ENCODE results near the gene PANX3.
"Not testable (repeated sequence)": the region's sequence is repeated elsewhere in the genome, so short reads cannot be mapped to it uniquely, and the experiment has no call there.

The PANX3 gene

DNA sequence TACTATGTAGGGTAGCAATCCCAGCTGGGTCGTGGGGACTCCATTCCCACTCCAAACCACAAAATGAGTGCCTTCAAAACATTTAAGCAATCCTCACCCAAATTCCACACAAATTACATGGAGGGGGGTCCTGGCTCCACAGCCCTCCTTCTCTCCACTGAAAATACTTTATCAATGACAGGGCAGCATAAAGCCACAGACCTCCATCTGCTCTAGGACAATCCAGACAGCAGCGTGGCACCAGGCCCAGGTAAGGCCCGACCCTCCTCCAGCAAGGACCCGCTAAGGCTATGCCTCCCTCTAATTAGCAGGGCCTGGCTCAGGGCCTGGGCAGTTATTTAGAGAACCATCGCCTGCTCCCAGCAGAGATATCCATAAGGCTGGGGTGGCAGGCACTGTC, at the start of gene PANX3:
Gene PANX3 (plus strand): TSS at position 365 of the 400 bp plus-strand sequence. CDS start 129 bp downstream, outside the sequence.
- no peak for DNase-seq (ENCODE audit: low read depth in 1 of 2, low spot score in 1 of 2)

- DNase-seq (ENCODE audit: low read depth in 1 of 2, low spot score in 1 of 2) = no peak
Observed at GRCh38 chr11:124569697-124570096, 41.5 kb upstream of the PANX3 start, which contains the start of gene OR8A1. OR8A1 (plus strand) TSS chr11:124569997; CDS start chr11:124570120, 123 bp downstream.

DNA sequence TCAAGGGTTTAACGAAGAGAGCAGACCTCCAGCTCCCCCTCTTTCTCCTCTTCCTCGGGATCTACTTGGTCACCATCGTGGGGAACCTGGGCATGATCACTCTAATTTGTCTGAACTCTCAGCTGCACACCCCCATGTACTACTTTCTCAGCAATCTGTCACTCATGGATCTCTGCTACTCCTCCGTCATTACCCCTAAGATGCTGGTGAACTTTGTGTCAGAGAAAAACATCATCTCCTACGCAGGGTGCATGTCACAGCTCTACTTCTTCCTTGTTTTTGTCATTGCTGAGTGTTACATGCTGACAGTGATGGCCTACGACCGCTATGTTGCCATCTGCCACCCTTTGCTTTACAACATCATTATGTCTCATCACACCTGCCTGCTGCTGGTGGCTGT, 41.1 kb upstream of the PANX3 start:
- no peak for DNase-seq (ENCODE audit: low read depth in 1 of 2, low spot score in 1 of 2)

- no peak for DNase-seq (ENCODE audit: low read depth in 1 of 2, low spot score in 1 of 2)
Observed at GRCh38 chr11:124577716-124578427, 33.4 kb upstream of the PANX3 start.

- DNase-seq (ENCODE audit: low read depth in 1 of 2, low spot score in 1 of 2) = no peak
Observed at GRCh38 chr11:124578761-124579160, 32.5 kb upstream of the PANX3 start.

DNA sequence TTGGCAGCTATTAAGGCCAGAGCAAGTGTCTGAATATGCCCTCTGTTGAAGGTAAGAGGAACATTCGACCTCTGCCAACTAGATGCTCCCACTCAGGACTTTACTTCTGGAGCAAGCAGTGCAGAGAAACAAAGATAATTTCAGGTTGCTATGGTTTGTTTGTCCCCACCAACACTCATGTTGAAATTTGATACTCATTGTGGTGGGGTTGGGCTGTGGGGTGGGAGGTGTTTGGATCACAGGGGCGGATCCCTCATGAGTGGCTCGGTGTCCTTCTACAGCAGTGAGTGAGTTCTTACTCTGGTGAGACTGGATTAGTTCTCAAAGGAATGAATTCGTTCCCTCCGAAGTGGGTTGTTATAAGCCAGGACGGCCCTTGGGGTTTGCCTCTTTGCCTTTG, 29.4 kb upstream of the PANX3 start:
- no peak for DNase-seq (ENCODE audit: low read depth in 1 of 2, low spot score in 1 of 2)

DNA sequence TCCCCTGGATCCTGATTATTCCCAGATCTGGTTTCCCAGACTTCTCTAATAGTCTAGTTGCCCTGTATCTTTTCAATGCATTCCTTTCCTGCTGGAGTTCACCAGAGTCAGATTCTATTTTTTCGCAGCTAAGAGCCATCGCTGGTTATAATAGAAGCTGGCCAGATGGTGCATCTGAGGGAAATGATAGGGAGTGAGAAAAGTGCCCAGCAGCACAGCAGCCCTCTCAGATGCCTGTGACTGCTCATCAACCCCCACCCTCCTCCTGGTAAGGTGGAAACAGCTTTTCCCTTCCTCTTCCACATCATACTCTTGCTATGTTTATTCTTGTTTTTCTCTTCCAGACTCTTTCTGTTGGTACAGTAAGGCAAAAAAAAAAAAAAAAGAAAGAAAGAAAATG, 28.7 kb upstream of the PANX3 start:
- DNase-seq (ENCODE audit: low read depth in 1 of 2, low spot score in 1 of 2) = no peak

DNA sequence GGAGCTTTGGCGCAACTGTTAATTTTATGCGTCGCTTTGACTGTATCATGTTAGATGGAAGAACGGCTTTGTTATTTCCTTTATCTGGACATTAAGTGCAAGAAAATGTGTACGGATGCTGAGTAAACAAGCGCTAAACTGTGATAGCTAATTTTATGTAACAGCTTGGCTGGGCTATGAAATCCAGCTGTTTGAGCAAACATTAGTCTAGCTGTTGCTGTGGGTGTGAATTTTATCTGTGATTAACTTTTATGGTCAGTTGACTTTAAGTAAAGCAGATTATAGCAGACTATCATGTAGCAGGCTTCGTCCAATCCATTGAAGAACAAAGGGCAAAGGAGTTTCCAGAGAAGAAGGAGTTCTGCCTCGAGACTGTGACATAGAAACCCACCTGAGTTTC, 27.4 kb upstream of the PANX3 start:
- DNase-seq (ENCODE audit: low read depth in 1 of 2, low spot score in 1 of 2) = no peak

DNA sequence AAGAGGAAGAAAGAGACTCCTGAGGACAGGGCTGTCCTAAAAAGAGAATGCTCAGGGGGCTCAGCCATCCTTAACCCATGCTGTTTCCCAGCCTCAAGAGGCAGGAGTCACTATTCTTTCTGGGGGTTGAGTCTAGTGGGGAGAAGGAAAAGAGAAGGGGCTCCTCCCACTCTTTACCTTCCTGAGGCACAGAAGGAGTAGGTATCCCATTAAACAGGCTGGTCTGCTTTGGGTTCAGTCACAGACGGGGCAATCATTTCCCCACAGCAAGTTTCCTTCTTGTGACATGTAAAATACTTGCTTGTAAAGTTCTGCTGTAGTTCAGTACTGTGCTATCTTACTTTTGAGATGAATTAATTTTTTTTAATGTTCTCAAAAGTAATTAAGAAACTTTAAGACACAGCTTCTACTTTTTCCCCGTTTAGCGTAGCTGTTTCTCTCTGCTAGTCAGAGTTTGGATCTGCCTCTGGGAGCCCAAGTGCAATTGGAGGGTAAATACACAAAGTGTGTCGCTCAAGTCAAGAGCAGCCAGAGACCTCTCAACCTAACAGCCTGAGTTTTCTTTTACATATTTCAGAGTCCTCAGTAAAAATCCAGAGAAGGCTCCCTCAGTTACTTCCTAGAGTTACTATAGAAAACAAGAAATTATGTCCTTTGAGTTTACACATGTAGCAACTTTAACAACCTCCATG, 26.4 kb upstream of the PANX3 start:
- DNase-seq (ENCODE audit: low read depth in 1 of 2, low spot score in 1 of 2) = no peak

DNA sequence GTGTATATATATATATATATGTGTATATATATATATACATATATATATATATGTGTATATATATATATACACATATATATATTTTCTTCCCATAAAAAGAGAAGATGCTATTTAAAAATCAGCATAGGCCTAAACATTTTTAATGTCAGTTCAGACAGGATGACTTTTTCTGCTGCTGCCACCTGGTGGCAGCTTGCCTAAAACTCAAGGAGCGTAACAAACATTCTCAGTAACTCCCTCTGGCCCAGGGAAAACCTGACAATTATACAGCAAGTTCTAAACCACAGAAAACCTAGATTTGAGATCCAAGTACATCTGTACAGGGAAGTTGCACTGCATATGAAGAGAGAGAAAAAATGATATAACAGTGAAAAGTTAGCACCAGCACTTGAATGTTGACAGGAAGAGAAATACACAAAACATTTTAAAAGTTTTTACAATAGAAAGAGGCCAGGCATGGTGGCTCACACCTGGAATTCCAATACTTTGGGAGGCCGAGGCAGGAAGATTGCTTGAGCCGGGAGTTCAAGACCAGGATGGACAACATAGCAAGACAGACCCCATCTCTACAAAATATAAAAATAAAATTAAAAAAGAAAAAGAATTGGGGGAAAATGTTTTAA, 24.9 kb upstream of the PANX3 start:
- peak in 1 of 2 donors; percentile 5 for DNase-seq (ENCODE audit: low read depth in 1 of 2, low spot score in 1 of 2)

GRCh38 chr11:124591430-124591829, 19.8 kb upstream of the PANX3 start:
- DNase-seq (ENCODE audit: low read depth in 1 of 2, low spot score in 1 of 2) = no peak

GRCh38 chr11:124592627-124593026, 18.6 kb upstream of the PANX3 start:
- DNase-seq (ENCODE audit: low read depth in 1 of 2, low spot score in 1 of 2) = no peak

DNA sequence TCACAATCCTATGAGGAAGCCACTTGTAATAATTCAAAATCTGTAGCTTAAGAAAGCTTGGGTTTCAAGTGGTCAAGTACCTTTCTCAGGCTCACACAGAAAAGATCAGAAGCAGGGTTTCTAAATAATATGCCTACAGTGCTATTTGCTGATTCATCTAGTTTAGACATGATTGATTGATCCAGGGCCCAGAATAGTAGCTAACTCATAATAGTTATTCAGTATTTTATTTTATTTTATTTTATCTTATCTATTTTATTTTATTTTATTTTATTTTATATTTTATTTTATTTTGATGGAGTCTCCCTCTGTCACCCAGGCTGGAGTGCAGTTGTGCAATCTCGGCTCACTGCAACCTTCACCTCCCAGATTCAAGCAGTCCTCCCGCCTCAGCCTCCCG, 15.9 kb upstream of the PANX3 start:
- no peak for DNase-seq (ENCODE audit: low read depth in 1 of 2, low spot score in 1 of 2)

- DNase-seq (ENCODE audit: low read depth in 1 of 2, low spot score in 1 of 2) = no peak
Observed at GRCh38 chr11:124597626-124598025, 13.6 kb upstream of the PANX3 start.

- DNase-seq (ENCODE audit: low read depth in 1 of 2, low spot score in 1 of 2) = no peak
Observed at GRCh38 chr11:124600621-124601320, 10.5 kb upstream of the PANX3 start.

- DNase-seq (ENCODE audit: low read depth in 1 of 2, low spot score in 1 of 2) = no peak
Observed at GRCh38 chr11:124602193-124602592, 9.0 kb upstream of the PANX3 start.

DNA sequence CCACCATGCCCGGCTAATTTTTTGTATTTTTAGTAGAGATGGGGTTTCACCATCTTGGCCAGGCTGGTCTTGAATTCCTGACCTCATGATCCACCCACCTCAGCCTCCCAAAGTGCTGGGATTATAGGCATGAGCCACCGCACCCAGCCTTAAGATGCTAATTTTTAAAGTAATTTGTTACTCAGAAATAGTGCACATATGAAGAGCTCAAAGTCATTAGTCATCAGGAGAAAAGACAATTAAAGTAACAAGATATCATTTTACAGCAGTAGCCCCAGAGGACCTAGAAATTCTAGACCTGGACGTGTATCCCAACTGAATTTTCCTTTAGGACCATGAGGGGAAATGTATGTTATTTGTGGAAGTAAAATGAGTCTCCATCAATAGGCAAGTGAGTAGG, 8.5 kb upstream of the PANX3 start:
- DNase-seq (ENCODE audit: low read depth in 1 of 2, low spot score in 1 of 2) = not testable (repeated sequence)

GRCh38 chr11:124605719-124606118, 5.5 kb upstream of the PANX3 start:
- no peak for DNase-seq (ENCODE audit: low read depth in 1 of 2, low spot score in 1 of 2)

GRCh38 chr11:124608147-124608546, 3.1 kb upstream of the PANX3 start:
- no peak for DNase-seq (ENCODE audit: low read depth in 1 of 2, low spot score in 1 of 2)

DNA sequence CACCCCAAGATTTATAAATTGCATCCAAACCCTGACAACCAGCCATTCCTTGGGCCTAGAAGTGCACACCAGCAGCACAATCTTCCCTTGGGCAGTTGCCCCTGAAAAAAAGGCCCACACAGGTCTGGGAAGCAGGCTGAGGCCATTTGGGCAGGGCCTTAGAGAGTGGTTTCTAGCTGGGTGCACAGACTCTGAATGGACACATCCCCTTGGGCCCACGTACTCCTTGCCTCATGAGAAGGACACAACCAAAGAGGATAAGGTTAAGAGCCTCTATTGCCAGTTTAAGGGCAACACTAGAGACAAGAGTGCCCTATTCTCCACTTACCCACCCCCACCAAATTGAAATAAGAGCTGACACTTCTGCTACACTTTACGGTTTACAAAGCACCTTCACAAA, 933 bp upstream of the PANX3 start:
- DNase-seq (ENCODE audit: low read depth in 1 of 2, low spot score in 1 of 2) = no peak

- DNase-seq (ENCODE audit: low read depth in 1 of 2, low spot score in 1 of 2) = no peak
Observed at GRCh38 chr11:124612045-124612444, 817 bp downstream of the PANX3 start.
